K562 (cell line): Measurements from ENCODE around the gene RERG.

Source experiments
- GABPB1 ChIP-seq: sonication (generic); formaldehyde crosslinking; IDR thresholded peaks from 2 replicates; pipeline ENCODE4 v1.8.0; 2022; ENCODE audit warnings: mild to moderate bottlenecking, missing genetic modification reagents
- KLF6 ChIP-seq: fragments of 250-450 bp; sonication (Bioruptor Pico); IDR thresholded peaks from 2 replicates; pipeline ENCODE4 v1.4.0; 2020; ENCODE audit warnings: mild to moderate bottlenecking, moderate library complexity, borderline replicate concordance
- ZNF232 ChIP-seq: sonication (generic); formaldehyde crosslinking; IDR thresholded peaks from 2 replicates; pipeline ENCODE4 v1.8.0; 2022; ENCODE audit warnings: mild to moderate bottlenecking, missing genetic modification reagents
- ZNF695 ChIP-seq: fragments of 450-650 bp; formaldehyde crosslinking; IDR thresholded peaks from 2 replicates; pipeline ENCODE4 v1.4.0; 2020; ENCODE audit warnings: mild to moderate bottlenecking, moderate library complexity
- TF ChIP-seq, protein P1 (sequence below): fragments of 450-650 bp; conservative IDR thresholded peaks from 2 replicates; pipeline ENCODE4 v1.6.1; 2016; ENCODE audit warnings: missing genetic modification characterization, low read depth, mild to moderate bottlenecking, control low read depth, missing compliant biosample characterization

DNA sequence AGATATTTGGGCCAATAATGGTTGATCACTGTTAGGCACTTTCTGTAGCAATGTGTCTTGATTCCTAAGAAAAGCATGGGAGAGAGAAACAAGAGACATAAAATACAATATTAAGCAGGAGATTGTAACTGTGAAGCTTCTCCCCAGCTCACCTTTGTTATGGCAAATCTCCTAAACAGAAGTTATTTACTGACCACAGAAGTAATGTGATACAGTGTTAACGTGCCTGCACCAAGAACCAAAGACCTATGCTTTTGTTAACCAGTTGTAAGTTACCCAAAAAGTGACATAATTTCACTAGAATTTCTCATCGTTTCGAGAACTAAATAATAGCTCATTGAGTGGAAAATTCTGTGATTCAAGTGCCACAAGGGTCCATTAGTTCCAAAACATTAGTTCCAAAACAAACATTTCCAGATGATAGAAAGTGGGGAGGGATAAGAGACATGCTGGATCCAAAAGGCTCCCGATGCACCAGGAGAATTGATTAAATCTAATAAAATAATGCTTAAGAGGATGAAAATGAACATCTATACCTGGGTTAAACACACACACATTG is 14.3 kb downstream of the RERG start:
- TF ChIP-seq GABPB1 (CRISPR knock-in tag) (no peak), KLF6 (CRISPR knock-in tag) (no peak), ZNF695 (CRISPR knock-in tag) (no peak), ZNF232 (CRISPR knock-in tag) (no peak)
- TF ChIP-seq, protein P1, sequence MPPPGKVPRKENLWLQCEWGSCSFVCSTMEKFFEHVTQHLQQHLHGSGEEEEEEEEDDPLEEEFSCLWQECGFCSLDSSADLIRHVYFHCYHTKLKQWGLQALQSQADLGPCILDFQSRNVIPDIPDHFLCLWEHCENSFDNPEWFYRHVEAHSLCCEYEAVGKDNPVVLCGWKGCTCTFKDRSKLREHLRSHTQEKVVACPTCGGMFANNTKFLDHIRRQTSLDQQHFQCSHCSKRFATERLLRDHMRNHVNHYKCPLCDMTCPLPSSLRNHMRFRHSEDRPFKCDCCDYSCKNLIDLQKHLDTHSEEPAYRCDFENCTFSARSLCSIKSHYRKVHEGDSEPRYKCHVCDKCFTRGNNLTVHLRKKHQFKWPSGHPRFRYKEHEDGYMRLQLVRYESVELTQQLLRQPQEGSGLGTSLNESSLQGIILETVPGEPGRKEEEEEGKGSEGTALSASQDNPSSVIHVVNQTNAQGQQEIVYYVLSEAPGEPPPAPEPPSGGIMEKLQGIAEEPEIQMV = no peak
